Left kidney (tissue), 2 donors: ENCODE data around the gene TCAP. TPM values are rescaled to one million over a fixed set of nuclear protein-coding genes. Genes with fewer than 3 reads are reported as not detected.

ENCODE experiments used
- DNase-seq: peaks from one replicate; pipeline ENCODE4 v3.0.0-alpha.2; 2013
- polyA plus RNA-seq: library from polyadenylated mRNA; unstranded; fragments of 120-200 nt; gene quantifications from one replicate; pipeline ENCODE4 v1.2.1, GENCODE V29; 2013; ENCODE audit not compliant: insufficient read length

Gene TCAP
- polyA plus RNA-seq, 1 donor, result 1.5 TPM

DNA sequence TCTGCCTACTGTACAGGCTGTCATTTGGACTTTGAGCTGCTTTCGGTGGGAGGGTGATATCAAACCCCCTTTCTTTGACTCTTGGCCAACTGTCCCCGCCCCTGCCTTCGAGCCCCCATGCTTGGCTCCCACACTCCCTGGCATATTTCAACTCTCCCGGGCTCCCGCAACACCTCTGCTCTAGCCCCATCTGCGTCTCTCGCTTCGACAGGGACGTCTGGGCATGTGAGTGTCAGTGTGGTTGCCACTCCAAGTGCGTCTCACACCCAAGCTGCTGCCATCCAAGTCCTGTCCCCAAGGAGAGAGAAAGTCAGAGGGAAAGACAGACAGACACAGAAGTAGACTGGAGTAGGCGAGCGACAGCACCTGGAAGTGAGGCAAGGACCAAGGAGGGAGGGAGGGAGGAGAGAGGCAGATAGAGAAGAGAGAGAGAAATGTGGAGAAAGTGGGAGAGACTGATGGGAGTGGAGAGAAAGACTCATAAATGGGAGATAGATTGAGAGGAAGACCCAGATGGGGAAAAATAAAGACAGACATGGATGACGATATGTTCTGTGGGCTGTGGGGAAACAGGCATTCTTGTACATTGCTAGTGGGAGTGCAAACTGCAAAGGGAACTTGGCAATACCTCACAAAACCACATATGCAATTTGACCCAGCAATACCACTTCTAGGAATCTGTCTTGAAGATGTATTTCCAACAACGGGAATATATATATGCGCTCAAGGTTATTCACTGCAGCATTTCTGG lies 16.4 kb upstream of the TCAP start:
- no peak for DNase-seq

DNA sequence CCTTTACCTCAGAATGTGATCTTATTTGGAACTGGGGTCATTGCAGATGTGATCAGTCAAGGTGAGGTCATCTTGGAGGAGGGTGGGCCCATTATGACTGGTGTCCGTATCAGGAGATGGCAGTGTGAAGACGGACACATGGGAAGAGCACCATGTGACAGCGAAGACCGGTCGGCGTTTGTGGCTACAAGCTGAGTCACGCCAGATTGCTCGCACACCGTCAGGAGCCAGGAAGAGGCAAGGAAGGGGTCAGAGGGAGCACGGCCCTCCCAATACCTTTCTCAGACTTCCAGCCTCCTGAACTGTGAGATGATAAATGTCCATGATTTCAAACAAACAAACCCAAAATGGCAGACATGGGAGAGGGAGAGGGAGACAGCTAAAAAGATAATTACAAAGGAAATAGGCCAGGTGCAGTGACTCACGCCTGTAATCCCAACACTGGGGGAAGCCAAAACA lies 15.0 kb upstream of the TCAP start:
- DNase-seq, result no peak

- no peak for DNase-seq
Observed at GRCh38 chr17:39651923-39652586, 13.1 kb upstream of the TCAP start.

- no peak for DNase-seq
Observed at GRCh38 chr17:39652587-39653315, 12.4 kb upstream of the TCAP start.

- no peak for DNase-seq
Observed at GRCh38 chr17:39653316-39653661, 11.9 kb upstream of the TCAP start.

GRCh38 chr17:39653662-39654331 lies 11.4 kb upstream of the TCAP start:
- DNase-seq, result no peak

DNA sequence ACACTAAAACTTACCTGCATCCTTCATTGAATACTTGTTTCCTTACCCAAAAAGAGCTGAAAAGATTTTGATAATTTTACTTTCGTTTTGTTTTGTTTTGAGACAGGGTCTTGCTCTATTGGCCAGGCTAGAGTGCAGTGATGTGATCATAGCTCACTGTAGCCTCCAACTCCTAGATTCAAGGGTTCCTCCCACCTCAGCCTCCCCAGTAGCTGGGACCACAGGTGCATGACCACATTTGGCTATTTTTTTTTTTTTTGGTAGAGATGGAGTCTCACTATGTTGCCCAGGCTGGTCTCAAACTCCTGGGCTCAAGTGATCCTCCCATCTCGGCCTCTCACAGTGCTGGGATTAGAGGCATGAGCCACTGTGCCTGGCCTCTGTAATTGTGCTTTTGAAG lies 10.0 kb upstream of the TCAP start:
- no peak for DNase-seq

- DNase-seq, result no peak
Observed at GRCh38 chr17:39658346-39658745, 6.8 kb upstream of the TCAP start.

- DNase-seq, result no peak
Observed at GRCh38 chr17:39658760-39659159, 6.4 kb upstream of the TCAP start.

- no peak for DNase-seq
Observed at GRCh38 chr17:39659279-39660010, 5.7 kb upstream of the TCAP start.

DNA sequence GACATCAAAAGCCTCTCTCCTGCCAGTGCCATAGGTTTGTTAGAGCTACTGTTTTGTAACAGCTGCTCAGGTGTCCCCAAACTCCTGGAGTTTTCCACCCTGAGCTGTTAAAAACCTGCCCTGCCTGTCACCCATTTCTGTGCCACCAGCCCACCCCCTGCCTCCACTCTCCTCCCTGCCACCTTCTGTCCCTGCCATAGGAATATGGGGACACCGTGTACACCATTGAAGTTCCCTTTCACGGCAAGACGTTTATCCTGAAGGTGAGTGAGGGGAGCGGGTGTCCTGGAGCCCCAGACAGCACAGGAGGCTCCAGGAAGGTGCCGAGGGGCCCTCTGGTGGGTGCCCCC lies 5.2 kb upstream of the TCAP start:
- no peak for DNase-seq

GRCh38 chr17:39660397-39661385 lies 4.5 kb upstream of the TCAP start:
- DNase-seq, result no peak

GRCh38 chr17:39661744-39662541 lies 3.2 kb upstream of the TCAP start:
- no peak for DNase-seq

- no peak for DNase-seq
Observed at GRCh38 chr17:39662551-39663339, 2.4 kb upstream of the TCAP start.

GRCh38 chr17:39663340-39663687 lies 1.8 kb upstream of the TCAP start:
- no peak for DNase-seq

- no peak for DNase-seq
Observed at GRCh38 chr17:39663688-39664580, 1.2 kb upstream of the TCAP start.

DNA sequence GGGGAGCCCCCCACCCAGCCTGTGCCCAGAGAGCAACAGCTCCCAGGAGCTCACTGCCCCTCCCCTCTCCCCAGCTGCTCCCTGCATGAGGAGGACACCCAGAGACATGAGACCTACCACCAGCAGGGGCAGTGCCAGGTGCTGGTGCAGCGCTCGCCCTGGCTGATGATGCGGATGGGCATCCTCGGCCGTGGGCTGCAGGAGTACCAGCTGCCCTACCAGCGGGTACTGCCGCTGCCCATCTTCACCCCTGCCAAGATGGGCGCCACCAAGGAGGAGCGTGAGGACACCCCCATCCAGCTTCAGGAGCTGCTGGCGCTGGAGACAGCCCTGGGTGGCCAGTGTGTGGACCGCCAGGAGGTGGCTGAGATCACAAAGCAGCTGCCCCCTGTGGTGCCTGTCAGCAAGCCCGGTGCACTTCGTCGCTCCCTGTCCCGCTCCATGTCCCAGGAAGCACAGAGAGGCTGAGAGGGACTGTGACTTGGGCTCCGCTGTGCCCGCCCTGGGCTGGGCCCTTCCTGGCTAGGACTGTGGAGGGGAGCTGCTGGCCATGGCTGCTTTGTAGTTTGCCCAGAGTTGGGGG lies 584 bp downstream of the TCAP start:
- DNase-seq, result no peak

DNA sequence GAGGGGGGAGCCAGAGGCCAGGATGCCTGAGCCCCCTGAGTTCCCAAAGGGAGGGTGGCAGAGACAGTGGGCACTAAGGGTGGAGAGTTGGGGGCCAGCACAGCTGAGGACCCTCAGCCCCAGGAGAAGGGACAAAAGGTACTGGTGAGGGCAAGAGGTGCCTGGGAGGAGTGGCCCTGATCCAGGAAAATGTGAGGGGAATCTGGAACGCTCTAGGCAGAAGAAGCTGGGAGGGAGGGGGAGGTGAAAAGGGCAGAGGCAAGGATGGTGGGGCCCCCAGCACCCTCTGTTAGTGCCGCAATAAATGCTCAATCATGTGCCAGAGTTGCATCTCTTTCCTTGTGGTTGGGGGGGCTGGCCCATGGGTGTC lies 1.1 kb downstream of the TCAP start:
- no peak for DNase-seq
